Stimulated activated CD8-positive, alpha-beta memory T cell treated with anti-CD3 and anti-CD28 coated beads, Interleukin-2, amount 100 ng/mL, for 48 hours (primary cell): ENCODE data around the gene A4GNT.
"Not testable (repeated sequence)": the region's sequence is repeated elsewhere in the genome, so short reads cannot be mapped to it uniquely, and the experiment has no call there.

Experiments
- DNase-seq, 2 donors: peaks; one replicate each; pipeline ENCODE4 v3.0.0-alpha.2; 2020; ENCODE audit warnings: low read depth in 2 of 2

A4GNT gene

DNA sequence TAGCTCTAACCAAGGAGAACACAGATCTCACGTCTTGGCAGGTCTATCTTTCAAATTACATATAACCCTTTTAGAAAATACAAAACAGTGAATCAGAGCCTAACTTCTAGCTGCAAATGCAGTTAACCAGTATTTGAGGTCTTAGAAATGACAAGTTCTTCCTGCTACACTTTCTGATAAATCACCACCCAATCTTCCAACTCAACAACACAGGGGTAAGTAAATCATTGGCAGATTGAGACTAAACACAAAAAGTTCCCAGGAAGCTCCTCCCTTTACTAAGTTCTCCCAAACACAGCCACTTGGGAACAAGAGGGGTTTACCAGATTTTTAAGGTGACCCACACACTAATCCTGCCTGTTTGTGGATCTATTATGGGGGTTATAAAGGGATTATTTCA is at the start of gene A4GNT:
Gene A4GNT, minus strand, starts transcription at position 152 of the 400 bp plus-strand sequence. CDS start 1,134 bp downstream, outside the sequence.
- DNase-seq: no peak

DNA sequence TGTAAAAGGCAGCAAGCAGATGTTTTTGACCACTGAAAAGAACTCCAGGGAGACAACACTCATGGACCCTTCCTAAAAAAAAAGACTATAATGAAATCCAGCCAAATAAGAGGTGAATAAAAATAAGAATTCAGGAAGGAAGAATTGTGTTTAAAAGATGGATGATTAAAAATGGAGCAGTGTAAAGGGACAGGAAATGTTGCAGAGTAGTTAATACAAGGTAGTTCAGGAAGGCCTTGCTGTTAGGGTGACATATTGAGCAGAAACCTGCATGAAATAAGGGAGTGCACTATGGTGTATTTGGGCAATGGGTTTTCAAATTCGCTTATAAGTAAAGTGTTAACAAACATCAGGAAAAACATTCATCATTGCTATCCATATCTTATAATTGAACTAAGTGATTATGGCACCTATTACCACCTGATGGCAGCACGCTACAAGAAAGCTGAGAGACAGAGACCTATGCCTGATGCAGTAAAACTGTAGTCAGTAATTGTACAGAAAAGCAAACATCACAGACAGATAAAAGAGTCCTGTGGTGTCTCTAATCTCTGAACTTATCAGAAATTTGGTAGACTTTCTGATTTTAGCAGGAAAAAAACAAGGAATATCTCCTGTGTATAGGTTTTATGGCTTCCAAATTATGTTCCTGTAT is 48.3 kb upstream of the A4GNT start:
- DNase-seq: no peak

DNA sequence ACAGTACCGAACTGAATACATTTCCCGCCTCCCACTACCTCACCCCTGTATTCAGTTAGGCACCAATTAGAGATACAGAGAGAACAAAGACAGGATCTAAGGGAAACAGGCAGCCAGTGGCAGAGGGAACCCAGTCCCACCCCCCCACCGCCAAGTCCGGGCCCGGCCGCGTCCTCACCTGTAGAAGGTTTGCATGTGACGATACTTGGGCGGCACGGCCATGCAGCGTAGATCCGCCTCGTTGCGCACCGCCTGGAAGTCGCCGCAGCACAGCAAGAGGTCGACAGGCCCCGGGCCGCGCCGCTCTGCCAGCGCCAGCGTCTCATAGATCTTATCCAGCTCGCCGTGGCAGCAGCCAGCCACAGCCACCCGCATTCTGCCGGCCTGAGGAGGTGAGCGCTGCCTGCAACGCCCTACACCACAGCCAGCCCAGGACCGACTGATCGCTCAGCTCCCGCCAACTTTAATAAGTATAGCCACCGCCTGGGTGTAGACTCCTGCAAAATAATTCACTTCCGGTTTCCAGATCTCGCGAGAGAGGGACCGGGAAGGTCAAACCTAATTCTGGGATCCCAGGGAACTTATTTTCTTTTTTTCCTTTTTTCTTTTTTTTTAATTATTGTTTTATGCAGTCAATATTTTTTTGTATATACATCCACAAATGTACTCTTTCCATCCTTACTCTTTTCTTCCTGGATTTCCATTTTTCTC is 42.4 kb upstream of the A4GNT start, which contains the start of gene DBR1:
Gene DBR1, minus strand, starts transcription at position 501 of the 711 bp plus-strand sequence. Its CDS starts 126 bp downstream, at position 375.
- peak; percentile 50 to 51 for DNase-seq

- no peak for DNase-seq
Measured at GRCh38 chr3:138173769-138174420, 41.7 kb upstream of the A4GNT start.

DNA sequence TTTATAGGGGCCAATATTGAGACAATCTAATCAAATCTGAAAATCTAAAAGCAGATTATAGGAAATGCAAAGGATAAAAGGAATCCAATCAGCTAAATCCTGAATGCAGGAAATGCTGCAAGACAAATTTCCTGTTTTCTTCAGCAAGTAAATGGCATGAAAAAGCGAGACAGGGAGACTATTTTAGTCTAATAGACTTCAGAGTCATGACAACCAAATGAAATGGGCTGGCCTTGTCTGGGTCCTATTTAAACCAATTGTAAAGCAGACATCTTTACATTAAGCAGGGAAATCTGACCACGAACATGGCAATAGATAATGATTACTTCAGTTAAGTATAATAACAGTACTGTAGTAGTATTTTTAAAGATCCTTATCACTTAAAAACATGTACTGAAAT is 40.4 kb upstream of the A4GNT start:
- no peak for DNase-seq

DNA sequence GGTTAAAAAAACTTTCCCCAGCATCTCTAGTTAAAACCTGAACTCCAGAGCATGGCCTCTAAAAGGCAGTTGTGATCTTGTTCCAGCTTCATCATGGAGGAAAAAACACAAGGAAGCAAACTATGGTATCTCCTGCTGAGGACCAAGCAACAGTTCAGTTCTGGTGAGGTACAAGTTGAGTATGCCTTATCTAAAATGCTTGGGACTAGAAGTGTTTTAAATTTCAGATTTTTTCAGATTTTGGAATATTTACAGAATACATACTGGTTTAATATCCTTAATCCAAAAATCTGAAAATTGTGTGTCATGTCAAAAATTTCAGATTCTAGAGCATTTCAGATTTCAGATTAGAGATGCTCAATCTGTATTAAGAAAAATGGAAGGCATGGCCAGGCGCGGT is 32.9 kb upstream of the A4GNT start:
- no peak for DNase-seq

DNA sequence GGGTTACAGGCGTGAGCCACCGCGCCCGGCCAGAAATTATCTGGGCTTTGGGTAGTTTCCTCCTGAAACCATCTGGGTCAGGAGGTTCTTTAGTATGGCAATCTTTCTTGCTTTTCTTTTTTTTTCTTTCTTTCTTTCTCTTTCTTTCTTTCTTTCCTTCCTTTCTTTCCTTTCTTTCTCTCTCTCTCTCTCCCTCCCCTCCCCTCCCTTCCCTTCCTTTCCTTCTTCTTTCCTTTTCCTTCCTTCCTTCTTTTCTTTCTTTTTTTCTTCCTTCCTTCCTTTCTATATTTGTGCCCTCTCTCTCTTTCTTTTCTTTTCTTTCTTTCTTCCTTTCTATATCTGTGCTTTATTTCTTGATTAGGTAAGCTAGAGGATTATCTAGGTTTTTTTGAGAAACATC is 25.6 kb upstream of the A4GNT start:
- DNase-seq: no peak

DNA sequence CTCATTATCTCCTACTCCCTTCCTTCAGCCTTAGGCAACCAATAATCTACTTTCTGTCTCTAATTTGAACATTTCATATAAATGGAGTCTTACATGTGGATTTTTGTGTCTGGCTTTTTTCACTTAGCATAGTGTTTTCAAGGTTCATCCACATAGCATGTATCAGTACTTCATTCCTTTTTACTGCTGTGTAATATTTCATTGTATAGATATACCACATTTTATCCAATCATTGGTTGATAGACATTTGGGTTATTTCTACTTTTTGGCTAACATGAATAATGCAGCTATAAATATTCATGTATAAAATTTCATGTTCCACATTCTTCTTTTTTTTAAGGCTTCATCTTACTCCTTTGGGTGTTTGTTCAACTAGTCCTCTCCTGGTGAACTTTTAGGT is 22.3 kb upstream of the A4GNT start:
- no peak for DNase-seq

- no peak for DNase-seq
Measured at GRCh38 chr3:138148503-138148902, 16.3 kb upstream of the A4GNT start.

GRCh38 chr3:138142181-138142580 is 10.0 kb upstream of the A4GNT start:
- not testable (repeated sequence) for DNase-seq

- no peak for DNase-seq
Measured at GRCh38 chr3:138140940-138141339, 8.8 kb upstream of the A4GNT start.

GRCh38 chr3:138139691-138140090 is 7.5 kb upstream of the A4GNT start:
- no peak for DNase-seq

GRCh38 chr3:138137861-138138260 is 5.7 kb upstream of the A4GNT start:
- DNase-seq: no peak

GRCh38 chr3:138136201-138136600 is 4.0 kb upstream of the A4GNT start:
- DNase-seq: no peak

DNA sequence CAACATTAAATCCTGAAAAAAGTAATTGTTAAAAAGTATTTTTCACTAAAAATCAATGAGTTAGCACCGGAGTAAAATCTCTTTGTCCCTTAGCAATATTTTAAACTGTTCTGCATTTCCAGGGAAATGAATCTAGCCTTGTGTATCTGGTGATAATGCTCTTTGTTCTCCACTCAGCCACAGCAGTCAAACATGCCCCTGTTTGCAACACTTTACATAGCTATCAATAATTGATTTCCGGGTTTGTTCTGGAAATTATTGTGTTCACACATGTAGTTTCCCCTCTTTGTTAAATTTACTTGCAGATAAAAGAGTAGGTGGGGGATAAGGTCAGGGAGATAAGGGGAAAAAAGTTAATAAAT is 3.6 kb upstream of the A4GNT start:
- no peak for DNase-seq

- DNase-seq: no peak
Measured at GRCh38 chr3:138135146-138135832, 3.1 kb upstream of the A4GNT start.

DNA sequence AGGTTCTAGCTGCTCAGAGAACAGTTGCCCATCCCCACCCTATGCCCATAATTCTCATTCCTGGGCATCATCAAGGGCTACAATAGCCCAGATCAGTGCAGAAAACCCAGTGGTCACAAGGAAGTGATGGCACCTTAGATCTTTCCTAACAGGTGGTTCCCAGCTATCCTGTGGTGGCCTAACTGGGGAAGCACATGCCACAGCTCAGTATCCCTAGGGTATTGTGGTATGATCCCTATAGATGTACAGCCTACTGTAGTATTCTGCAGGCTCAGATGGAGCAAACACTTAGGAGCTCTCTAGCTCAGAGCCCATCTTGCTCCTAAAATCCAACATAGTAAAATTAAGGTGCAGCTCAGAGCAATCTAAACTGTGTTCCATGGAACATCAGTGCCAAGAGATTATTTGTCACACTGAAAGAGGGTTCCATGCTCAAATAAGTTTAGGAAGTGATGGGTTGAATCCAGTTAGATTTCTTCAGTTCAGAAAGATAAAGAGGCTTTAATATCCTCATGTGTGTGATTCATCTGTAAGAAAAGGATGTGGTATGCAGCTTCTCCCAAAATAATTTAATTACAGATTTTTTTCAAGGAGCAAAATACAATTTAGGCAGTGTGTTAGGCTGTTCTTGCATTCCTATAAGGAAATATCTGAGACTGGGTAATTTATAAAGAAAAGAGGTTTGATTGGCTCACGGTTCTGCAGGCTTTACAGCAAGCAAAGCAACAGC is 4.4 kb downstream of the A4GNT start:
- no peak for DNase-seq

DNA sequence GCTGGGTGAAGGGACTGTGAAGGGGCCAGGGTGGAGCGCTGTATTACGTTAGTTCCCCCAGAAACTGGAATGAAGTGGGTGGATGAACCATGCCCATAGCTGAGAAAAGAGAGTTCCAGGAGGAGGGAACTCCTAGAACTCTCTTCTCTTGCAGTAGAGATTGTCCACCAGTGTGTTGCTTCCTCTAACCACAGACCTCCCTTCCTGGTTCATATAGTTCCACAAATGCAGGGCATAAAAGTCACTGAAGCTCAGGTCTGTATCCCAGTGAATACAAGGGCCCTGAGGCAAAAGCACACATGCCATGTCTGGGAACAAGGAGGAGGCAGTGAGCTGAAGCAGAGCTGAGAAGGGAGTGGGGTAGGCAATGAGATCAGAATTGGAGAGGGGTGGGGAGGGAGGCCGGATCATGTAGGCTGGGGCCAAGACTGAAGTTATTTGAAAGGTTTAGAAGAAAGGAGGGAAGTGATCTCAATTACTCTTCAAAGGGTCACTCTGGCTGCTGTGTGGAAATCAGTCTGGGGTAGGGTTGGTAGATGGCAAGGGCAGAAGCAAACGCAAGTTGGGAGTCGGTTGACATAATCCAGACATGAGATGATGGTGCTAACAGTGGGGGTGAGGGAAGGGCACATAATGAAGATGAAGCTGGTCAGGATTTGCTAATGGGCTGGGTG is 6.5 kb downstream of the A4GNT start:
- no peak for DNase-seq

DNA sequence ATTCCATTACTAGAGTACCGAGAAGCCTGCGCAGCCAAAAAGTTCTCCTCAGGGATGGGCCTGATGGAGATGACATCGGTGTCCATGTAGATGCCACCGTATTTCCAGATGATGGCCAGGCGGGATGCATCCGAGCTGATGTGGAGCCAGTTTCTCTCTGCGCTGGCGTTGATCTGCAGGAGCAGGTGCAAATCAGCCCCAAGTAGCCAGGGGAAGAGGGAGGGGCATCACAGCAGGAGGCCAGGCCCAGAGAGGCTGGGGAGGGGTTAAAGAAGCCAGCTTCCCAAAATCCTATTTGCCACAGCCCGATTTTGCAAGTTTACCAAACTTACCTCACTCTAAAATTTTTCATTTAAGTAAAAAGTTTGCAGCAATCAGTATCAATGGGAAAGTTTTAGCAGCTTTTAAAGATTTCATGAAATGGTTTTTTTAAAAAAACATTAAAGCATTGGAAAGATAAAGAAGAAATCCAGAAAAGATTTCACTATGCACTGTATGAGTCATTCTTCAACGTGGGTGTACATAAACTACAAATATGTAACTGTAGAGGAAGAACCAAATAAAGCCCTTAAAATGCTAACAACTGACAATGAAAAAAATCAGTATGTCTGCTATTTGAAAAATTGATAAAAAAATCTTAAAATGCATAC is 7.4 kb downstream of the A4GNT start:
- no peak for DNase-seq

DNA sequence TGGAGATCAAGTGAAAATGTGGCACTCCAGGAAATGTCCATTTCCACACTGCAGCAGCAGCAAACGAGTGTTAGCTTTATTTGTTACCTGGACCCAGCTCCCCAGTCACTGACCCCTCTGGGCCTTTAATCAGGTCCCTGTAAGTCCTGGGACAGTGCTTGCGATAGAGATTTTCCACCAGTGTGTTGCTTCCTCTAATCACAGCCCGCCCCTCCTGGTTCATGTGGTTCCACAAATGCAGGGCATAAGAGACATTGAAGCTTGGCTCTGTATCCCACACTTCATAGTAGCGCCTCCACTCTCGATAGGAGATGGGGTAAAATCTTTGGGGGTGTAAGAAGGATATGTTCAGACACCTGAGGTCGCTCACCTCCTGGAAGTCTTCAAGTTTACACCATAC is 8.0 kb downstream of the A4GNT start:
- no peak for DNase-seq

- DNase-seq: no peak
Measured at GRCh38 chr3:138119423-138119766, 12.8 kb downstream of the A4GNT start.
